ENCODE measurements around the gene PDE4B. TPM values are rescaled to one million over a fixed set of nuclear protein-coding genes. Genes with fewer than 3 reads are reported as not detected.

PDE4B gene
- total RNA-seq, 4 donors from 2014 or later, result 5.2 to 16.6 (median 9.6) TPM

- H3K4me3 ChIP-seq, result no peak overlapping the region
- TF ChIP-seq EP300 (IDR thresholded peaks at IDR 0.05) (no peak), CTCF (IDR thresholded peaks at IDR 0.05) (no peak), POLR2A (IDR thresholded peaks at IDR 0.05) (no peak)
- 94 to 96% methylated on average over 4 of the region's 4 CpGs for WGBS, 2 donors
- H3K27ac ChIP-seq, result no peak overlapping the region
- DNase-seq (ENCODE audit: low spot score in 2 of 2), result no peak
- H3K36me3 ChIP-seq, result no peaks in the 10 kb centered on the region
- H3K9me3 ChIP-seq, result no peaks in the 10 kb centered on the region
- H3K4me1 ChIP-seq, result peaks cover 0 to 13% (median 4%) of the 10 kb centered on the region in 4 donors
- H3K27me3 ChIP-seq, result no peaks in the 10 kb centered on the region
Observed at GRCh38 chr1:66305927-66306326, 513.2 kb downstream of the PDE4B start.

- Histone ChIP-seq H3K9me3 (no peaks in the 10 kb centered on the region), H3K4me1 (no peaks in the 10 kb centered on the region), H3K27ac (no peak overlapping the region), H3K27me3 (no peaks in the 10 kb centered on the region), H3K36me3 (no peaks in the 10 kb centered on the region), H3K4me3 (no peak overlapping the region)
- TF ChIP-seq CTCF (IDR thresholded peaks at IDR 0.05), result no peak
- TF ChIP-seq EP300 (IDR thresholded peaks at IDR 0.05), result no peak
- TF ChIP-seq POLR2A (IDR thresholded peaks at IDR 0.05), result no peak
- DNase-seq (ENCODE audit: low spot score in 2 of 2), result no peak
- 96 to 97% methylated on average over 5 of the region's 5 CpGs for WGBS, 2 donors
Observed at GRCh38 chr1:66309006-66309741, 516.5 kb downstream of the PDE4B start.

GRCh38 chr1:66311092-66311491 lies 518.4 kb downstream of the PDE4B start:
- no peak for DNase-seq (ENCODE audit: low spot score in 2 of 2)

GRCh38 chr1:66311628-66312027 lies 518.9 kb downstream of the PDE4B start:
- no peak overlapping the region for H3K4me3 ChIP-seq
- DNase-seq (ENCODE audit: low spot score in 2 of 2), result no peak
- TF ChIP-seq CTCF (IDR thresholded peaks at IDR 0.05), result no peak
- no peak for TF ChIP-seq POLR2A (IDR thresholded peaks at IDR 0.05)
- no peak for TF ChIP-seq EP300 (IDR thresholded peaks at IDR 0.05)
- H3K27me3 ChIP-seq, result no peaks in the 10 kb centered on the region
- H3K9me3 ChIP-seq, result no peaks in the 10 kb centered on the region
- peaks cover 0 to 9% (median 0%) of the 10 kb centered on the region in 4 donors for H3K4me1 ChIP-seq
- no peak overlapping the region for H3K27ac ChIP-seq
- no peaks in the 10 kb centered on the region for H3K36me3 ChIP-seq
- WGBS, 2 donors, result 85 to 89% methylated on average over 6 of the region's 6 CpGs

More at GRCh38 chr1:66311092-66311491, 518.4 kb downstream of the PDE4B start:
- Histone ChIP-seq H3K9me3 (no peaks in the 10 kb centered on the region), H3K36me3 (no peaks in the 10 kb centered on the region), H3K27ac (no peak overlapping the region), H3K27me3 (no peaks in the 10 kb centered on the region), H3K4me3 (no peak overlapping the region), H3K4me1 (peaks cover 0 to 3% (median 0%) of the 10 kb centered on the region in 4 donors)
- 65 to 87% methylated on average over 4 of the region's 4 CpGs for WGBS, 2 donors
- TF ChIP-seq POLR2A (IDR thresholded peaks at IDR 0.05), result no peak
- TF ChIP-seq CTCF (IDR thresholded peaks at IDR 0.05), result no peak
- no peak for TF ChIP-seq EP300 (IDR thresholded peaks at IDR 0.05)

GRCh38 chr1:66312271-66312990 lies 519.7 kb downstream of the PDE4B start:
- DNase-seq (ENCODE audit: low spot score in 2 of 2), result no peak
- Histone ChIP-seq H3K9me3 (no peaks in the 10 kb centered on the region), H3K4me3 (no peak overlapping the region), H3K36me3 (no peaks in the 10 kb centered on the region), H3K27ac (no peak overlapping the region), H3K27me3 (no peaks in the 10 kb centered on the region), H3K4me1 (peaks cover 0 to 16% (median 2%) of the 10 kb centered on the region in 4 donors)
- 52 to 76% methylated on average over 4 of the region's 4 CpGs for WGBS, 2 donors
- TF ChIP-seq EP300 (IDR thresholded peaks at IDR 0.05) (no peak), POLR2A (IDR thresholded peaks at IDR 0.05) (no peak), CTCF (IDR thresholded peaks at IDR 0.05) (no peak)
